ENCODE data around the gene CYP27B1.

The CYP27B1 gene, protein sequence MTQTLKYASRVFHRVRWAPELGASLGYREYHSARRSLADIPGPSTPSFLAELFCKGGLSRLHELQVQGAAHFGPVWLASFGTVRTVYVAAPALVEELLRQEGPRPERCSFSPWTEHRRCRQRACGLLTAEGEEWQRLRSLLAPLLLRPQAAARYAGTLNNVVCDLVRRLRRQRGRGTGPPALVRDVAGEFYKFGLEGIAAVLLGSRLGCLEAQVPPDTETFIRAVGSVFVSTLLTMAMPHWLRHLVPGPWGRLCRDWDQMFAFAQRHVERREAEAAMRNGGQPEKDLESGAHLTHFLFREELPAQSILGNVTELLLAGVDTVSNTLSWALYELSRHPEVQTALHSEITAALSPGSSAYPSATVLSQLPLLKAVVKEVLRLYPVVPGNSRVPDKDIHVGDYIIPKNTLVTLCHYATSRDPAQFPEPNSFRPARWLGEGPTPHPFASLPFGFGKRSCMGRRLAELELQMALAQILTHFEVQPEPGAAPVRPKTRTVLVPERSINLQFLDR

DNA sequence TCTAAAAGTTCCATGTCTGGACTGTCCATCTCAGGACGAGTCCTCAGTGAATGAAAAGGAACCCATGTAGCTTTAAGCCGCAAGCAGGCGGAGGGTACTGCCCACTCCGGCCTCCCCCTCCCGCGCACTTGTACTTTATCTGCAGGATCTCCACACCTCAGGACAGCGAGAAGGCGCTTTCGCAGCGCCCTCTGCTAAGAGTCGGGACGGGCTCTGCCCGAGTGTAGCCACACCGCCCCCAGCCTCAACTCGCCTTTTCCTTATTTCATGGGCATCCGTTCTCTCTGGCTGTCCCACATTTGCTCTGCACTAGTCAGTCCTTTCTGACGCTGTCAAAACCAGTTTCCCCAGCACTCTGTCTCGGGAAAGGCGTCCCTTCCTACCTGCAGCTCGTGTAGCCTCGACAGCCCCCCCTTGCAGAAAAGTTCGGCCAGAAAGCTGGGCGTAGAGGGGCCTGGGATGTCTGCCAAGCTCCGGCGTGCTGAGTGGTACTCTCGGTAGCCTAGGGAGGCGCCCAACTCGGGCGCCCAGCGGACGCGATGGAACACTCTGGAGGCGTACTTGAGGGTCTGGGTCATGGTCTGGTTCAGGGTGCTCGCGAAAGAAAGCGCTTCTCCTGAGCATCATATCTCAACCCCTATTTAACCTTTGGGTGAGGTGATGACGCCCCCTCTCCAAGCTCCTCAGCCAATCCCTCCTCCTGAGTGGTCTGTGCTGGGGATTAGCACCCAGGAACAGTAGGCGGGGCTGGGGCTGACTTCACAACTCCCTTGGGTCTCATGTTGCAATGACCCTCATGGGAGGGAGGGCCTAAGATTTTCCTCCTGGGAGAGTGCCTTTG is at the start of gene CYP27B1:
CYP27B1 (minus strand) TSS at position 615 of the 841 bp plus-strand sequence; CDS start at position 578, 37 bp downstream.
- TF ChIP-seq, protein P1, sequence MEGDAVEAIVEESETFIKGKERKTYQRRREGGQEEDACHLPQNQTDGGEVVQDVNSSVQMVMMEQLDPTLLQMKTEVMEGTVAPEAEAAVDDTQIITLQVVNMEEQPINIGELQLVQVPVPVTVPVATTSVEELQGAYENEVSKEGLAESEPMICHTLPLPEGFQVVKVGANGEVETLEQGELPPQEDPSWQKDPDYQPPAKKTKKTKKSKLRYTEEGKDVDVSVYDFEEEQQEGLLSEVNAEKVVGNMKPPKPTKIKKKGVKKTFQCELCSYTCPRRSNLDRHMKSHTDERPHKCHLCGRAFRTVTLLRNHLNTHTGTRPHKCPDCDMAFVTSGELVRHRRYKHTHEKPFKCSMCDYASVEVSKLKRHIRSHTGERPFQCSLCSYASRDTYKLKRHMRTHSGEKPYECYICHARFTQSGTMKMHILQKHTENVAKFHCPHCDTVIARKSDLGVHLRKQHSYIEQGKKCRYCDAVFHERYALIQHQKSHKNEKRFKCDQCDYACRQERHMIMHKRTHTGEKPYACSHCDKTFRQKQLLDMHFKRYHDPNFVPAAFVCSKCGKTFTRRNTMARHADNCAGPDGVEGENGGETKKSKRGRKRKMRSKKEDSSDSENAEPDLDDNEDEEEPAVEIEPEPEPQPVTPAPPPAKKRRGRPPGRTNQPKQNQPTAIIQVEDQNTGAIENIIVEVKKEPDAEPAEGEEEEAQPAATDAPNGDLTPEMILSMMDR (IDR thresholded peaks at IDR 0.05), result no peak
- DNase-seq, result peak; percentile 23
- Mint-ChIP-seq H3K4me1 (peaks cover 37% of the 10 kb centered on the region), H3K36me3 (ENCODE audit: low read depth) (peaks cover 33% of the 10 kb centered on the region), H3K27ac (no peak within 1 kb of the TSS), H3K4me3 (peak within 1 kb of the TSS; percentile 55), H3K9me3 (peaks cover 4% of the 10 kb centered on the region), H3K27me3 (ENCODE audit: low read depth, poor library complexity) (peaks cover 76% of the 10 kb centered on the region)

DNA sequence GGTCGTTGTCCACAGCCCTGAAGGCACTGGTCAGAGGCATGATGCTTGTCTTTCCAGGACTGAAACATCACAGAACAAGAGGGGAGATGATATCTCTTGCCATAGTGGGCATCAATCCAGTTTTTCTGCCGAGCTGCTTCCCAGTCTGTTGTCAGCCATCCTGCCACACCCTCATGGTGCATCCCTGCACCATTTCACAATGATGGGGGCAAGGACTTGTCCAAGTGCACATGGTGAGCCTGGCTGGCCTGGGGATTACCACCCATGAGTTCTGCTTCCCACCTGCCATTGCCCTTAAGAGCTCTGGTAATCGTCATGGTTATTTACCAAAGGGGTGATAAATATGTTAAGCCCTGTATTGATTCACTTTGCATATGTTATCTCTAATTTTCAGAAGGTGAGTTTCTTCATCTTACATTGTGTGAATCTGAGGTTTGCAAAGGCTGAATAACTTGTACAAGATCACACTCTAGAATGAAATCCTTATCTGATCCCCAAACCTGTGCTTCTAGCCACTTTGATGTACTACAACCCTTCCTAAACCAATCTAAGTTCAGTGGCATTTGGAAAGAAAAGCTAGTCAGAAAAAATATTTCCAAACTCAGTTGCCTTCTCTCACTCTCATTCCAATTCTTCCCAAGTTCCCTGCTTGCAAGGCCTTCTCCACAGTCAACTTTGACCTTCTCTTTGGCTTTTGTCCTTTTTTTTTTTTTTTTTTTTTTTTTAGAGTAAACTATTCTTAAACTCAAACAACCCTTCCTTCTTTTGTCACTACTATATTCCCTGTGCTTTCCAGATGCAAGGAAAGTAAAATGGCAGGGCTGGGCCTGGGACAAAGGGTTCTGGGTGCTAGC is 49.4 kb upstream of the CYP27B1 start:
- no peak overlapping the region for H3K4me3 Mint-ChIP-seq
- TF ChIP-seq, protein P1 (IDR thresholded peaks at IDR 0.05), result no peak
- peaks cover 8% of the 10 kb centered on the region for H3K4me1 Mint-ChIP-seq
- no peaks in the 10 kb centered on the region for H3K9me3 Mint-ChIP-seq
- no peak overlapping the region for H3K27ac Mint-ChIP-seq
- H3K27me3 Mint-ChIP-seq (ENCODE audit: low read depth, poor library complexity), result no peaks in the 10 kb centered on the region
- peaks cover 21% of the 10 kb centered on the region for H3K36me3 Mint-ChIP-seq (ENCODE audit: low read depth)
- DNase-seq, result no peak

DNA sequence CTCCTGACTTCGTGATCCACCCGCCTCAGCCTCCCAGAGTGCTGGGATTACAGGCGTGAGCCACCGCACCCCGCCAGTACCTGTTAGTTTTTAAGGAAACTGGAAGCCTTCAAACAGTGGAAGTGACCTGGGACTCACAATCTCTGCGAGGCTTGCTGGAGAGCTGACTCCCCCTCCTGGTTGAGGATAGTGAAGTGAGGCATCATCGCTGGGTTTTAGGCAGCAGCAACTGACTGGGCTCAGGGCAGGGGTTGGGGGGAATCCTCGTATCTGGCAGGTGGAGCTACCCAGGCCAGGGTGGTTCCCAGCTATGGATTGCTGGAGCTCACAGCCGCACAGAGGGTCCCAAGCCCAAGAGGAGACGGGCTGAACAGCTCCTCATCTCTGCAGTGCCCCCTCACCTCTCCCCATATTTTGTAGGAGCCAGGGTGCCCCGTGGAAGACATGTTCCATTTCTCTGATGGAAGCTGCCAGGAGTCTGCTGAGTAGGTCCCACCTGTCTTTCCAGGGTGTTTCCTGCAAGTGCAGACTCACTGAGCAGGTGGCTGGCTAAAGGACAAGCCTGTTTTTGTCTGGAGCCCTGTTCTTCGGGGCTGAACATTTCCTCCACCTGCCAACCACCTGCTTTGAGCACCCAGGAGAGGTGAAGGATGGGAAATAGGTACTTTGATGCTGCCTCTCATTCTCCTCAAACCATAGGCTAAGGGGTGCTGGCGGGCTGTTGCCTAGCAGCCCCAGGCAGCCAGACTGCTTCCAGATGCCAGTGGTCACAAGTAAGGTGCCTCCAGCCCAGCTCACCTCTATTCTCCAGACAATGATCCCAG is 48.5 kb upstream of the CYP27B1 start:
- peaks cover 17% of the 10 kb centered on the region for H3K36me3 Mint-ChIP-seq (ENCODE audit: low read depth)
- H3K4me1 Mint-ChIP-seq, result peaks cover 8% of the 10 kb centered on the region
- TF ChIP-seq, protein P1 (IDR thresholded peaks at IDR 0.05), result no peak
- H3K27me3 Mint-ChIP-seq (ENCODE audit: low read depth, poor library complexity), result no peaks in the 10 kb centered on the region
- no peak overlapping the region for H3K4me3 Mint-ChIP-seq
- no peak overlapping the region for H3K27ac Mint-ChIP-seq
- no peak for DNase-seq
- H3K9me3 Mint-ChIP-seq, result no peaks in the 10 kb centered on the region

DNA sequence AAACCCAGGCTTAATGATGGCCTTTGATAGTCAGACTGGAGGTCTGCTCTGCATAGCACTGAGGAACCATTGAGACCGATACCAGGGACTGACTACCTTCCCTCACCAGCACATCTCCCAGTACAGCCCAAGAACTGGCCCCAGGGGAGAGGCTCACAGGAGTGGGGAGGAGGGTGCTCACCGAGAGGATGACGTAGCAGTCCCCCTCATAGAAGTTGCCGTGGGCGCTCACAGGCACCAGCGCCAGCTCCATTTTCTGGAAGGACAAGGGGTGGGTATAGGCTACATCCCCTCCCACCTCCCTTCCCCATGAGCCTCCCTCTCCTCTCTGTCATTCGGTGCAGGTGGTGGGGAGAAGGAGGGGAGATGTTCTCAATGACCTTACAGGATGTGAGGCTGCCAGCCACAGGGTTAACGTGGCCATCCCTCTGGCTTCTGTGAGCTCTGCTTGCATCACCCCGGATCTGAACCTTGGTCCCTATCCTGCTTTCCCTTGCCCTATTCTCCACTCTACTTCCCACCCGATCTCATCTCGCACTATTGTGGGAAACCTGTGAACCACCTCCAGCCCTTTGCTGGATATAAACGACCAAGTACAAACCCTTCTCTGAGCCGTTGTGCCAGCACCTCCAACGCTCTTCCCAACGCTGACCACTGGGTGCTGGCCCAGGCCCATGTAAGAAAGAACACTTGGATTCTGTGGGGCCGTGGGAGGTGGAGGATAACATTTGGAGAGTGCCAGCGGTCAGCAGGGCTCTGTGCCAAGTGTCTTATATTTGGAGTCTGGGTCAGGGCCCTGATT is 47.3 kb upstream of the CYP27B1 start:
- Mint-ChIP-seq H3K27ac (no peak overlapping the region), H3K9me3 (no peaks in the 10 kb centered on the region)

More for the DNA sequence above, 47.3 kb upstream of the CYP27B1 start:
- Mint-ChIP-seq H3K36me3 (ENCODE audit: low read depth) (peaks cover 18% of the 10 kb centered on the region), H3K4me1 (peaks cover 8% of the 10 kb centered on the region), H3K27me3 (ENCODE audit: low read depth, poor library complexity) (no peaks in the 10 kb centered on the region), H3K4me3 (no peak overlapping the region)
- TF ChIP-seq, protein P1 (IDR thresholded peaks at IDR 0.05), result no peak
- no peak for DNase-seq
